NCI-H82 treated with DMSO at 0.1 percent for 48 hours (cell line): ENCODE data around the gene ARSH.
"Not testable (repeated sequence)": the region's sequence is repeated elsewhere in the genome, so short reads cannot be mapped to it uniquely, and the experiment has no call there.

ENCODE experiments used
- DNase-seq: peaks from one replicate; lab custom pipeline; 2025; ENCODE audit not compliant: unreplicated experiment; lab: John Stamatoyannopoulos, UW

The ARSH gene, protein sequence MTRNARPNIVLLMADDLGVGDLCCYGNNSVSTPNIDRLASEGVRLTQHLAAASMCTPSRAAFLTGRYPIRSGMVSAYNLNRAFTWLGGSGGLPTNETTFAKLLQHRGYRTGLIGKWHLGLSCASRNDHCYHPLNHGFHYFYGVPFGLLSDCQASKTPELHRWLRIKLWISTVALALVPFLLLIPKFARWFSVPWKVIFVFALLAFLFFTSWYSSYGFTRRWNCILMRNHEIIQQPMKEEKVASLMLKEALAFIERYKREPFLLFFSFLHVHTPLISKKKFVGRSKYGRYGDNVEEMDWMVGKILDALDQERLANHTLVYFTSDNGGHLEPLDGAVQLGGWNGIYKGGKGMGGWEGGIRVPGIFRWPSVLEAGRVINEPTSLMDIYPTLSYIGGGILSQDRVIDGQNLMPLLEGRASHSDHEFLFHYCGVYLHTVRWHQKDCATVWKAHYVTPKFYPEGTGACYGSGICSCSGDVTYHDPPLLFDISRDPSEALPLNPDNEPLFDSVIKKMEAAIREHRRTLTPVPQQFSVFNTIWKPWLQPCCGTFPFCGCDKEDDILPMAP

DNA sequence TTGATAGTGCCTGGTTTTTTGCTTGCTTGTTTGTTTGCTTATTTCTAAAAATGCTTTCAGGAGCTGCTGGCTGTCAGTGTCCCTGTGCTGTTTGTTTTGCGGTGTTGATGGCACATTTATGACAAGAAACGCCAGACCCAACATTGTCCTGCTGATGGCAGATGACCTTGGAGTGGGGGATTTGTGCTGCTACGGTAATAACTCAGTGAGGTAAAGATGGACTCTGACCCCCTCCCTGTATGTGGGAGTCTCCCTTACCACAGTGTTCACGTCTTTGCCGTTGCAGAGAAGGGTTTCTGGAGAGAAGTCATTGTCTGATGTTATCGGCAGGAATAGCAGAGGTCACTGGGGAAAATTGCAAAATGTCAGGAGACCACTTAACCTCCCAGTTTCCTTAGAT is at the start of gene ARSH:
TSS of gene ARSH (plus strand) at position 52 of the 400 bp plus-strand sequence. CDS start at position 119, 67 bp downstream.
- DNase-seq, result no peak

DNA sequence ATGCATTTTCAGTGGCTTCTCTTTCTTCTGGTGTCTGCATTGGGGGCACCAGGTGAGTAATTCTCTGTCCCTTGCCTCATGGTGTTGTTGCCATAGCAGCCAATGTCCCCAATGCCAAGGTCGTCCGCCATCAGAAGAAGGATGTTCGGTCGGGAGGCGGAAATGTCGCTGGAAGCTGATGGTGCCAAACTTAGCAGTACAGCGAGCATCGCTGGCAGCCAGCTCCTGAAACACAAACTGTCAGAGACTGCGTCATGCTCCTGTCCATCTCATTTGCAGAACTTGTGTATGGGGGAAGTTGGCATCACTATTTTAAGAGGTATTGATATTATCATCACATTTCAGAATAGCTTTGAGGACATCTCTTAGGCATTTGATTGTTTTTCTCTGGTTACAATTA is 48.1 kb upstream of the ARSH start:
- no peak for DNase-seq

DNA sequence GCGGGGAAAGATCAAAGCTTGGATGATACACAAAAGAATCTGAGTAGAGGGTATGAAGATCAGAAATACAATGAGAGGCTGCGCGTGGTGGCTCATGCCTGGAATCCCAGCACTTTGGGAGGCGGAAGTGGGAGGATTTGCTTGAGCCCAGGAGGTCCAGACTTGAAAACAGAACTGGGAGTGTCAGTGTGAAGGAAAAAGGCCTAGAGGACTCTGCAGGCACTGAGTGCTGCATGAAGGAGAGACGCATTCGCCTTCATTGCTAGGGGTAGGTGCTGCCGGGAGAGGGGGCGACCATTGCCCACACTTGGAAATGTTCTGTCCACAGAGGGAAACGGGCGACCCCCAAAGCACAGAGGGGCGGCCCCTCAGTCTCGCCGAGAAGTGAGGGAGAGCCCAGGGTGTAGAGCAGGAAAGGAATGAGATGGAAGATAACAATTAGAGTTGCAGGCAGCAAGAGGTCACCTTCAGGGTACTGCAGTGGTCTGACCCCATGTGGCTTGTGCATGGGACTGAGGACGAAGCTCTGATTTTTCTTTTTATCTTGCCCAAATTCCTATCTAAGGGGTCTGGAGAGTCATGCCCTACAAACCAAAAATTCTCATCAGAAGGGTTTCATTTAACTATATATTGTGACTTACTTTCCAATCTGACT is 45.4 kb upstream of the ARSH start:
- DNase-seq, result no peak

DNA sequence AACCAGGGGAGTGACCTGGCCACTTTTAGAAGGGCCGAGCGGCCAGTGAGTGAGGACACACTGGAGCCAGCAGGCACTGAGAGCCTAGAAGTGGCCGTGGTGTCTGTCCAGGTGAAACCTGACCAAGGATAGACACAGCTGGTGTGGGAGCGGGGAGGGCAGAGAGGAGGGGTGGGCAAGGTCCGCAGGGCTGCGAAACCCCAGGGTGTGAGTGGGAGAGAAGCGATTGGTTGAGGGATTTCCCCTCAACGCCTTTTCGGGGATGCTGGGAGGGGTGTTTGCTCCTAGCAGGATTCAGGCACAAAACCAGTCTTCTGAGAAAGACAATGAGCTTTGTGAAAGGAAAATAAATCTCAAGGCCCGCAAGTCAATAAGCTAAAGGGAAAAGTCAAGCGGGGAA is 44.0 kb upstream of the ARSH start:
- no peak for DNase-seq

DNA sequence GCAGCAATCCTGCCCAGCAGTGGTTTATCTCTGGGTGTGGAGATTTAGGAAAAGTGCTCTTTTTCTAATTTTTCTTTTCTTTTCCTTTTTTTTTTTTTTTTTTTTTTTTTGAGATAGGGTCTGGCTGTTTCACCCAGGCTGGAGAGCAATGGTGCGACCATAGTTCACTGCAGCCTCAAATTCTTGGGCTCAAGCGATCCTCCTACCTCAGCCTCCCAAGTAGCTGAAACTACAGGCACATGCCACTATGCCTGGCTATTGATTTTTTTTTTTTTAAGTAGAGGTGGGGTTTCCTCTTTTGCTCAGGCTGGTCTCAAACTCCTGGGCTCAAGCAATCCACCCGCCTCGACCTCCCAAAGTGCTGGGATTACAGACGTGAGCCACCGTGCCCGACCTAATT is 42.9 kb upstream of the ARSH start:
- not testable (repeated sequence) for DNase-seq

DNA sequence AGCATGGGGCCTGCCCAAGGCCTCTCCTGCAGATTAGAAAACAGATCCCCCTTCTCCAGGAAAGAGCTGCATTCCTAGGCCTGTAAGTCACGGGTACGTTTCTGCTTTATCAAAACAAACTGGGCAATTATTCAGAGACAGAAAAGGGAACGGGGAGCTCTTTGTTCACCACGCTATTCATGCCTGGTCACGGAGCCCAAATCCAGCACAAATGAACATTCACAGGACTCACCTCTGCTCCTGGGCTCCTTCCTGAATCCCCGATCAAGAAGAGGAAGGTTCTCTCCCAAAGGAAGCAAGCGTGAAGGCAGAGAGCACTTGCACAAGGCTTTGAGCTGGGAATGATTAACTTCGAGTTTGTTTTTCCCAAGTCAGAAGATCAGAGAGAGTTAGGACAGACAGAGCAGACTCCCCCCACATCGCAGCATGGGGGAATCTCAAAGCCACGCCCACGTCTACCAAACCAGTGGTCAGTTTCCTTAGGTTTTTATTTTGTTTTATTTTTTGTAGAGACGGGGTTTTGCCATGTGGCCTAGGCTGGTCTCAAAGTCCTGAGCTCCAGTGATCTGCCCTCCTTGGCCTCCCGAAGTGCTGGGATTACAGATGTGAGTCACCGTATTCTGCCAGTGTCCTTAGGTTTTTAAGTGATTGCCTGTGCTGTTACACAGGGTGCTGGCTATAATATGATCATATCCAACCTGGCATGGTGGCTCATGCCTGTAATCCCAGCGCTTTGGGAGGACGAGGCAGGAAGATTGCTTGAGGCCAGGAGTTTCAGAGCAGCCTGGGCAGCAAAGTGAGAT is 42.2 kb upstream of the ARSH start:
- not testable (repeated sequence) for DNase-seq

DNA sequence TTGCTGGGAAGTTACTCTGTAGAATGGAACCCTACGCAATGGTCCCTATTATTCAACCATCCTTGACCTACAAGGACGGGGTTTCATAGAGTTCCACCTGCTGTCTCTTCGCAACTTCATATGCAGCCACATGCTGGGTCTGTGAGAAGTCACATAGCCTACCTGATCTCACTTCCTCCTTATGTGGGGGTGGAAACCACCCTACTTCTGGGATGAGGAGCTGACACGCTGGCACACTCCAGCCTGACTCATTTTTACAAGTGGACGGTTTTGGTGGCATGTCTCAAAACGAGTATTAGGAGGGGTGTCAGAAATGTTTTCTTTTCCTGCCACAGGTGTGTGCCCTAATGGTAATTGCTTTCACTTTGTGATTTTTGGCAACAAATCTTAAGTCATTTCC is 40.4 kb upstream of the ARSH start:
- no peak for DNase-seq

DNA sequence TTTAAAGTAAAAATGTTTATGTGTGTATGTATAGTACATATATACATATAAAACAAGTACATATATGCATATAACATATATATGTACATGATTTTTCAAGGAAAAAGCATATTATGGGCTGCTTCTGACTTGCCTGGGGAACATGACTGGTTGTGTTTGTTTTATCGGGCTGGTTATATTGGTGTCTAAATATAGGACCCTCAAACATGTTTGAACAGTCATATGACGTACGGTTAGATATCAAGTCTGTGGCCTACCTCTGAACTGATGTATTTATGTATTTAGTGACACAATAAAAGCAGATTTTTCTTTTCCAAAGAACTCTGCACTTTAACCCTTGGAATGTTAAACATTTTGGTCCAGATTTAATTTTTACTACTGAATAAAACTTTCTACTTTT is 39.3 kb upstream of the ARSH start:
- no peak for DNase-seq

DNA sequence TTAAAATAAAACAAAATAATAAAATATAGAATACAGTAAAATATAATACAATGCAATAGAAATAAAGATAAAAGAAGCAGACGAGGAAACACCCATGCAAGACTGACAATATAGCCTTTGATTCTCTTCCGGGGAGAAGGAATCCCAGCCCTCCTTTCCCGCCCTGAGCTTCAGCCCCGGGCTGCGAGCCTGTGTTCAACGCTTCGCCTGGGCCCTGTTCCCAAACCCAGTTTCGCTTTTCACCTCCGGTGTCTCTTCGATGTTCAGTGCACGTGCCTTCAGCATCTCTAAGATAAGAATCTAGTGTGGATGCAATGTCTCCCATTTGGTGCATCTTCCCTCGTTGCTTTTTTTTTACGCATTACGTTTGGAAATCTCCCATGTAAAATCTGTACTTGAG is 38.8 kb upstream of the ARSH start:
- DNase-seq, result no peak

DNA sequence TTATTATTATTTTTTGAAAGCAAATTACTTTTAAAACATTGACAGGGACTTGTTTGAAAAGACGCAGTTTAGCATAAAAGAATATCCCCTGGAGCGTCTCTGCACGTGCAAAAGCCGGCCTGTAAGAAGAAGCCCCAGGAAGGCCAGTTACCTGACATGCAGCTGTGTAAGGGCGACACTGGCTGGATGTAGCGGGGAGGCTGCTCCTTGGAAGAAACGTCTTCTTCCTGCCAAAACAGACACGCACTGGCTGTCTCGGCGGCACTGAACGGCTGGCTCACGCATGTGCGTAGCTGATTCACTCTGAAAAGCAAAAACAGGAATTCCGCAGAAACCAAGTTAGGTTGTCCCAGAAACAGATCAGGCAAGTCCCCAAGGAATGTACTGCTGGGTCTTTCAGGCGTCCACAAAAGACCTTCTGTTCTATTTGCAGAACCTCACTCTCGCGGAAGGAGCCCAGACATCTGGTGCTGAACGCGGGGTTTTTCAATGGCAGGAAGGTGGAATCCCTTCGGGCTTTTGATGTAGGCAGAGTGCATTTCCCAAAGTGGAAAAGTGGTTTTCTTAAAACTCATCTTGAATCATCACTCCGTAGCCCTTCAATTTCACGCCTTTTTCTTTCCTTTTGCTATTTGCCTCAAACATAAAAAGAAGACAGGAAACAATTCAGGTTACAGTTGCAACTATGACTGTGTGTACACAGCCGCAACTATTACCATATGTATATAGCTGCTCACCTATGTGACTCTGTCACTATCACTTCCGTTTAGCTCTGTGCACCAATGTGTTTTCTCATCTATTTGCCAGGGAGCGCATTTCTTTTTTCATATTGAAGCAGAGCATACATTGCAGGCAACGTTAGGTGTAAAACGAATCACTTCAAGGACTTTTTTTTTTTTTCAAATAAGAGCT is 38.1 kb upstream of the ARSH start:
- no peak for DNase-seq

DNA sequence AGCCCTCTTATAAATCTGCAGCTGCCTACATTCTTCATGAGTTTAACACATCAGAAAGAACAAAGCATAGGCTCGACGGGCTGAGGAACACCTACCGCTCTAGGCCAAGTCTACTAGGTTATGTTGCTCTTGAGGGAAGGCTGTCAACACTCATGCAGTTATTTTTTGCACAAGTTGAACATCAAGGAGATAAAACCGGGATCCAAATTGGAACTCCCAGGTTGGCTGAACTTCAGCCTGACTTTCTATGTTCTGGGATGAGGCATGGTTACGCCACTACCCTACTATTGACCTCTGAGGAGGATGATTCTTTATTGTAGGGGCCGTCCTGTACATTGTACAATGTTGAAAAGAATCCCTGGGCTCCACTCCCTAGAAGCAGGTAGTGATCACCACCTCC is 37.3 kb upstream of the ARSH start:
- DNase-seq, result no peak

DNA sequence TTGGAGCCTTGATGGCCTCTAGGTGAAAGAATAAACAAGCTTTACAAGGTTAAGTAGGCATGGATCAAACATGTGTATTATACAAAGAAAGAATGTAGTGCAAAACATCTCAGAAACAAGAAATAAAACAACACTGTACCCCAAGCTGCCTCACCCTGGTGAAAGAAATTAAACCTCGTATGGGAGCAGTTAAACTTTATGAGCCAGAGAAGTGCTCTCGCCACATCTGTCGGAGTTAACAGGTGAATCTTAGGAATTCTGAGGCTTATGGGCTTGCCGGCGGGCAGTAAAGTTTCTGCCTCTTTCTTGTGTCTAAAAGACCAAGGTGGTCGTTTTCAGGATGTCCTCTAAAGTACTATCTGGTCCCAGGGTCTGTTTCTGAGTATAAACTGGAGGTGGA is 34.0 kb upstream of the ARSH start:
- DNase-seq, result no peak

DNA sequence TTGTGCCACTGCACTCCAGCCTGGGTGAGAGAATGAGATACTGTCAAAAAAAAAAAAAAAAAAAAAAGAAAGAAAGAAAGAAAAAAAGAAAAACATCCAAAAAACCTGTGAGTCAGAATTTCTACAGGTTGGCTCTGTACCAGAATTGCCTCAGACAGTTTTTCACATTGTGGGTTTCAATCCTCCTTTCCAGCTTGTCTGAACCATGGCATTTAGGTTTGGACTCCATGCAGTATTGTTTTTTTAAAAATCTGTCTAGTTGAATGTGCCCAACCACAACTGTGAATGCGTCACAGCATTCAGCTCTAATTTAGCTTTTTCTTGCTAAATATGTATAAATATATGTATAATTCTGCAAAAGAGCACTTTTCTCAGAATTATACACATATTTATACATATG is 31.4 kb upstream of the ARSH start:
- no peak for DNase-seq

DNA sequence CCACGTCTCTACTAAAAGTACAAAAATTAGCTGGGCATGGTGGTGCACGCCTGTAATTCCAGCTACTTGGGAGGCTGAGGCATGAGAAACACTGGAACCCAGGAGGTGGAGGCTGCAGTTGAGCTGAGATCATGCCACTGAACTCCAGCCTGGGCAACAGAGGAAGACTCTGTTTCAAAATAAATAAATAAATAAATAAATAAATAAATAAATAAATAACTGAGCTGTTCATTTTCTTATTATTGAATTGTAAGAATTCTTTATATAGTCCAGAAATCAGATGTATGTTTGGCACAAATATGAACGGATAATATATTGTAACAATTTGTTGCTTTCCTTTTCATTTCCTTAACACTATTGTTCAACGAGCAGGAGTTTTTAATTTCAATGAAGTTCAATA is 27.7 kb upstream of the ARSH start:
- not testable (repeated sequence) for DNase-seq

DNA sequence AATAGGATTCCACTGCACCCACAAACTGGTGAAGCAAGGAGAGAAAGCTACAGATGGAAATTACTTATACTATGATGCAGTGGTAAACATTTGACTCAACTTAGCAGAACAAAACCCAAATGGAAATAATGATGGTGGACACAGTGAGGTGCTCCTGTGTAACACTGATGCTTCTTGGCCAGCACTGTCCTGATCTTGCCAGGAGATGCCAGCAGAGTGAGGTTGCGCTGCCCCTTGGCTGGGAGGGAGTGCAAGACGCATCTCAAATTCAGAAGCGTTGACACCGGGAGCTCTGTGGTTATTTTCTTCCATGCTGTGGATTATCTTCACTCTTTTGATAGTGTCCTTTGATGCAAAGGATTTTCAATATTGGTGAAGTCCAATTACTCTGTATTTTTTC is 22.0 kb upstream of the ARSH start:
- no peak for DNase-seq

DNA sequence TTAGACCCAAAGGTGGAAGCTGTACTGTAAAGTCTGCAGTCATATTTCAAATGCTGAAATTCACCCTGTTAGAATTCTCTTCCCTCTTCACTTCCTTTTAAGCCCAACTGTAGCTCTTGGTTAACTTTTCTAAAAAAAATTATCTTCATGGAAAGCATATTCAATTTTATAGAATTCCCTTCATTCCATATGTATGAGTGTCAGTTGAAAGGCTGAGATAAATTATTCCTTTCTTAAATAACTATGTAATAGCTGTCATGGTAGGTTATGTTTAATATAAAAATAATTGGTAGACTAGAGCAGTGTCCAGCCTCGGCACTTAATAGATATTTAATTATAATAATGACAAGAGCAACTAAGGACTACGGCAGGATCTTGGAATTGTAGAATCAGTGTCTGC is 16.8 kb upstream of the ARSH start:
- no peak for DNase-seq

DNA sequence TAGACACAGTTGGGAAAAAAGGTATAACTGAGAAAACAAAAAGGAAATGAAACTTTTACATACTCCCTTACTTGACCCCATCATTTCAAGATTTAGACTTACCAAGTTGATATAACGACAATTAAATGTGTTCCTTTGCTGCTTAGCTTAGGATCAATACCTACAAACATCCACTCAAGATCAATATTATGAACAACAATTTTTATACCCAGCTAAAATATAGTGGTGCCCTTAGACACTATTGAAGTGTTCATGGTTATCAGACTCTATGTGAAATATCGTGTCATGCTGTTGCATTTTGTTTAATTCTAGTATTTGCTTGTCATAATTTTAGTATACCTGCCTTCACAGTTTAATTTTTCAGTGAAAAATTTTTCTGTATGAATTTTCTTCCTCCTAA is 4.2 kb downstream of the ARSH start:
- DNase-seq, result no peak

DNA sequence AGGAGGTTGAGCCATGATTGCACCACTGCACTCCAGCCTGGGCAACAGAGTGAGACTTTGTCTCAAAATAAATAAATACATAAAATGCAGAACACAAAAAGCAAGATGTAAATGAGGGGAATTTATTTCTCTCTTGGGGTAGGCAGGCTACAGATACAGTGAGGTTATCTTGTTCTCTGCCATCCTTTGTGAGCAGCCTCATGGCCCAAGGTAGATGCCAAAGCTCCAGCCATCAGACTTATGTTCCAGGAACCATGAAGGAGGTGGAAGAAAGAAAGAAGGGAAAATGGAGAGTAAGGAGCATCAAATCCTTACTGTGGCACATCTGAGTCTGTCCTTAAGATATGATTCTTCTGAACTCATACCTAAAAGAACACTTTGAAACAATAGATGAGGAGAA is 11.1 kb downstream of the ARSH start:
- no peak for DNase-seq

DNA sequence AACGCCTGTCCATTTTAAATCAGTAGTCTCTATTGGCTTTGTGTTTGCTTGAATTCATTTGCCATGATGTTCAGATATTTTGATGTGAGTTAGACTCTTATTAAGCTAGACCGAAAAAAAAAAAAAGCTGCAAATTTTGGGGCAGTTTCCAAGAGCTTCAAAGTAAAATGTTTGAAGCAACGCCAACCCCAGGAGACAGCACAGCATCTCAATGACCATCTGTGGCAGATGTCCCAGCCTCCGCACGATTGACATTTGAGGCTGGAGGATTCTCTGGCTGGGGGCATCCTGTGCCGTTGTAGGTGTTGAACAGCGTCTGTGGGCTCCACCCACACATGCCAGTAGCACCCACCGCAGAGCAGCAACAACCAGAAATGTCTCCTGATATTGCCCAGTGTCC is 17.8 kb downstream of the ARSH start:
- DNase-seq, result no peak

DNA sequence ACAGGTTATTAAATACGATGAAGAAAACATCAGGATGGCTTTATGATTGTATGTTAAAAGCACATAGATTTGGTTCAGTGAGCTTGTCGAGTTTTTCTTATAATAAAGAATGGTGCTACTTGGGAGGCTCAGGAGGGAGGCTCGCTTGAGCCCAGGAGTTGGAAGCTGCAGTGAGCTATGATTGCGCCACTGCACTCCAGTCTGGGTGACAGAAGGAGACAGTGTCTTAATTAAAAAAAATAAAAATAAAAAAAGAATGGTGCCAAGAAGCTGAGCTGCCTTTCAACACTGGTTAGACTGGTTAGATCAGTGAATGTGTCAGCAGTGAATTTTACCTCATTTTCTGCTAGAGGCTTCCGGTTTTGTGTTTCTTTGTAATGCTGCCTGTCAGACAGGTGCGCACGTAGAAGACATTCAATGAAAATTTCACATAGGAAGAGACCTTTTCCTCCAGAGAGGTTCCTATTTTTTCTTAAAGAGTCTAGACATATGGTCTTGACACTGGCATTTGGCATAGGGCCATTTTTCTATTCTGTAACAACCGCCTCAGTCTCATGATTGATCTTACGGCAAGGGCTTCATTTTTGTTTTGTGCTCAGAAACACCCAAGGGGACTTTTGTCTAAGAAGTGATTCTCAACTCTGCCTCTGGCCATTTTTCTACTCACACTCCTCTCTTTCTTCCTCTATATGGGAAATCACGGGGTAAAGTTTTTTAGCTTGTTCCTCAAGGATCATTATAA is 19.9 kb downstream of the ARSH start:
- no peak for DNase-seq
